HEK293 (cell line): ENCODE measurements around the gene HIGD2A.

Source experiments
- ATF2 ChIP-seq: fragments of 450-650 bp; formaldehyde crosslinking; IDR thresholded peaks from 2 replicates; pipeline ENCODE4 v1.5.1; 2016; ENCODE audit warnings: missing biosample characterization, missing genetic modification characterization, low read depth
- GLI4 ChIP-seq: fragments of 450-650 bp; formaldehyde crosslinking; IDR thresholded peaks from 2 replicates; pipeline ENCODE4 v1.5.1; 2016; ENCODE audit warnings: missing biosample characterization, missing genetic modification characterization
- REST ChIP-seq: fragments of 450-650 bp; formaldehyde crosslinking; IDR thresholded peaks from 2 replicates; pipeline ENCODE4 v1.5.1; 2016; ENCODE audit warnings: missing biosample characterization, missing genetic modification characterization
- ZBTB21 ChIP-seq: fragments of 450-650 bp; formaldehyde crosslinking; IDR thresholded peaks from 2 replicates; pipeline ENCODE4 v1.5.1; 2017; ENCODE audit warnings: missing biosample characterization, missing genetic modification characterization
- ZBTB49 ChIP-seq: fragments of 450-650 bp; formaldehyde crosslinking; IDR thresholded peaks from 2 replicates; pipeline ENCODE4 v1.5.1; 2016; ENCODE audit warnings: missing biosample characterization, missing genetic modification characterization, low read depth
- ZFP3 ChIP-seq: fragments of 450-650 bp; formaldehyde crosslinking; IDR thresholded peaks from 2 replicates; pipeline ENCODE4 v1.5.1; 2016; ENCODE audit warnings: low read depth, missing biosample characterization, missing genetic modification characterization
- TF ChIP-seq, protein P1 (sequence below): fragments of 450-650 bp; formaldehyde crosslinking; IDR thresholded peaks from 2 replicates; pipeline ENCODE4 v1.5.1; 2016; ENCODE audit warnings: missing biosample characterization, missing genetic modification characterization

DNA sequence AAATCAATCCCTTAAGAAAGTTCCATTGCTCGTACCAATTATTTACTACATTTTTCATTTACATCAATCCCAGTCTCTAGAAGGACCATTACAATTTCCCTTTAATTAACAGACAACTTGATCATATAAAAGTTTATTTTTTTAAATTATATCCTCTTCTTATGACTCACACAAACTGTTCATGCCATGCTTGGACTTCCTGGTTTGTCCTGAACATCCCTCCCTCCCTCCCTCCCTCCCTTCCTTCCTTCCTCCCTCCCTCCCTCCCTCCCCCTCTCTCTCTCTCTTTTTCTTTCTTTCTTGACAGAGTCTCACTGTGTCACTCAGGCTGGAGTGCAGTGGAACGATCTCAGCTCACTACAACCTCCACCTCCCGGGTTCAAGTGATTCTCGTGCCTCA is 39.4 kb downstream of the HIGD2A start:
- TF ChIP-seq REST (tag by site-specific recombination) (no peak), ZBTB49 (tag by site-specific recombination) (no peak), ZBTB21 (tag by site-specific recombination) (no peak), ATF2 (tag by site-specific recombination) (no peak), GLI4 (tag by site-specific recombination) (no peak), ZFP3 (tag by site-specific recombination) (no peak)
- TF ChIP-seq, protein P1, sequence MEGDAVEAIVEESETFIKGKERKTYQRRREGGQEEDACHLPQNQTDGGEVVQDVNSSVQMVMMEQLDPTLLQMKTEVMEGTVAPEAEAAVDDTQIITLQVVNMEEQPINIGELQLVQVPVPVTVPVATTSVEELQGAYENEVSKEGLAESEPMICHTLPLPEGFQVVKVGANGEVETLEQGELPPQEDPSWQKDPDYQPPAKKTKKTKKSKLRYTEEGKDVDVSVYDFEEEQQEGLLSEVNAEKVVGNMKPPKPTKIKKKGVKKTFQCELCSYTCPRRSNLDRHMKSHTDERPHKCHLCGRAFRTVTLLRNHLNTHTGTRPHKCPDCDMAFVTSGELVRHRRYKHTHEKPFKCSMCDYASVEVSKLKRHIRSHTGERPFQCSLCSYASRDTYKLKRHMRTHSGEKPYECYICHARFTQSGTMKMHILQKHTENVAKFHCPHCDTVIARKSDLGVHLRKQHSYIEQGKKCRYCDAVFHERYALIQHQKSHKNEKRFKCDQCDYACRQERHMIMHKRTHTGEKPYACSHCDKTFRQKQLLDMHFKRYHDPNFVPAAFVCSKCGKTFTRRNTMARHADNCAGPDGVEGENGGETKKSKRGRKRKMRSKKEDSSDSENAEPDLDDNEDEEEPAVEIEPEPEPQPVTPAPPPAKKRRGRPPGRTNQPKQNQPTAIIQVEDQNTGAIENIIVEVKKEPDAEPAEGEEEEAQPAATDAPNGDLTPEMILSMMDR: no peak
